ENCODE measurements around the gene ARHGAP19. TPM values are rescaled to one million over a fixed set of nuclear protein-coding genes. Genes with fewer than 3 reads are reported as not detected.
A peak's percentile ranks its signal among the peaks of the same experiment; 100 is the strongest.

The ARHGAP19 gene
- total and polyA plus RNA-seq, 2 of the 8 experiments (the other 6 are each of a cell fraction or from before 2014, with no cell fraction given), result 13.3 to 32.1 TPM

DNA sequence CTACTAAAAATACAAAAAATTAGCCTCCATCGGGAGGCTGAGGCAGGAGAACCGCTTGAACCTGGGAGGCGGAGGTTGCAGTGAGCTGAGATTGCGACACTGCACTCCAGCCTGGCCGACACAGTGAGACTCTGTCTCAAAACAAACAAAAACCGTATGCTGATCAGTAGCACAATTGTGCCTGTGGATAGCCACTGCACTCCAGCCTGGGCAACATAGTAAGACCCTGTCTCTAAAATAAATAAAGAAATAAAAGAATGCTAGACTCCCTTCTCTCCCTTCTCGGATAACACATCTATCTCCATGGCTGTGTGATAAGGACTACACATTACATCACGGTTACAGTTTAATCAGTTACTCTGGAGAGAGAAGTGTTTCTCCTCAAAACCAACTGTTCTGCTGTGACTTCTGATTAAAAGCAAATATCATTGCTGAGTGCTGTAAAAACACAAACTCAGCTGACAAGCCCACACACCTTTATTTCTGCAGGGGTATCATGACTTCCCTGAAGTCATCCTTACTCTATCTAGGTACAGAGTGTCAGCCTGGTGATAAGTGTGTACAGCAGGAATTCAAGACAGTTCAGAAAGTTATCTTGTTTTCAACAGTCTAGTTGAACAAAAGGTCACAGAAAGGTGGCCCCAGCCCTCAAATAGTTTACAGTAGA lies 5.3 kb upstream of the ARHGAP19 start:
- Histone ChIP-seq H3K4ac (replicated peaks; ENCODE audit: insufficient read length, low read depth, low read length) (no peak overlapping the region), H2BK120ac (replicated peaks; ENCODE audit: low read depth, low read length) (no peak overlapping the region), H2AK5ac (ENCODE audit: low read depth, low read length) (no peak overlapping the region), H3K56ac (replicated peaks; ENCODE audit: insufficient read length, low read depth, low read length) (no peak overlapping the region), H4K20me1 (replicated peaks in 1 of 2; ENCODE audit: control insufficient read depth in 1 of 2, insufficient read depth in 2 of 2, low read length in 2 of 2) (no peaks in the 10 kb centered on the region), H2BK12ac (ENCODE audit: low read depth, low read length) (no peak overlapping the region), H3K27me3 (replicated peaks in 1 of 4; ENCODE audit: control insufficient read depth in 3 of 4, extremely low read depth in 1 of 4, insufficient read depth in 3 of 4, low read length in 3 of 4) (no peaks in the 10 kb centered on the region), H4K5ac (ENCODE audit: insufficient read length, low read depth, low read length) (no peak overlapping the region), H3K9ac (replicated peaks in 1 of 4; ENCODE audit: extremely low read depth in 1 of 4, low read depth in 3 of 4, low read length in 3 of 4) (no peak overlapping the region), H3K23me2 (ENCODE audit: low read depth, low read length) (no peaks in the 10 kb centered on the region), H3K18ac (ENCODE audit: extremely low read depth, low read length) (no peak overlapping the region), H3K14ac (ENCODE audit: insufficient read length) (no peak overlapping the region), H3K4me3 (ENCODE audit: extremely low read depth in 1 of 4, insufficient read depth in 2 of 4, low read depth in 3 of 4, low read length in 4 of 4) (no peak overlapping the region), H3K4me1 (replicated peaks in 1 of 4; ENCODE audit: control insufficient read depth in 3 of 4, insufficient read depth in 4 of 4, low read length in 3 of 4) (no peaks in the 10 kb centered on the region), H4K8ac (ENCODE audit: extremely low read depth, insufficient read depth, low read length) (no peak overlapping the region), H2AFZ (ENCODE audit: low read length) (no peak overlapping the region), H3K23ac (ENCODE audit: insufficient read length) (no peak overlapping the region), H2BK15ac (ENCODE audit: low read length) (no peak overlapping the region), H3K4me2 (ENCODE audit: insufficient read depth in 1 of 2, low read depth in 2 of 2, low read length in 2 of 2) (no peak overlapping the region), H2BK5ac (ENCODE audit: low read depth, low read length) (no peak overlapping the region), H3K79me2 (ENCODE audit: control insufficient read depth in 1 of 2, insufficient read depth in 2 of 2, low read length in 2 of 2) (no peaks in the 10 kb centered on the region), H3K36me3 (ENCODE audit: control insufficient read depth in 2 of 4, insufficient read depth in 4 of 4, low read length in 3 of 4) (no peaks in the 10 kb centered on the region), H3K9me3 (ENCODE audit: insufficient read depth in 2 of 2, low read depth in 1 of 2, low read length in 1 of 2) (no peaks in the 10 kb centered on the region), H2BK20ac (ENCODE audit: low read length) (no peak overlapping the region), H4K91ac (replicated peaks; ENCODE audit: insufficient read length, low read length) (no peak overlapping the region), H3K27ac (ENCODE audit: low read depth, low read length) (no peak overlapping the region), H3K79me1 (ENCODE audit: low read depth, low read length) (no peaks in the 10 kb centered on the region)
- 92% methylated on average over 8 of the region's 8 CpGs; no CpG with 5 or more reads in 1 of the 2 experiments for WGBS, 2 experiments (ENCODE audit: extremely low coverage in 1 of 2, insufficient coverage in 1 of 2, insufficient read length in 1 of 2, insufficient replicate concordance in 2 of 2, low coverage in 1 of 2, low lambda C conversion rate in 2 of 2, missing lambda C conversion rate in 1 of 2)
- CTCF ChIA-PET (ENCODE audit: partially characterized antibody), result interaction anchor here (0.6 to 2.3 kb wide), 5 partner anchors 31 to 989 kb away, joined by 3 to 6 read pairs (median 3); no protein-coding TSS in a partner anchor
- DNase-seq (ENCODE audit: low read depth in 1 of 2, low spot score in 2 of 2) (no peak), FAIRE-seq (no peak)
- TF ChIP-seq CEBPB (IDR thresholded peaks at IDR 0.05; ENCODE audit: low read depth, low read length) (peak; percentile 53), RBBP5 (IDR thresholded peaks at IDR 0.05; ENCODE audit: borderline replicate concordance, low read depth, low read length) (no peak), CBX8 (IDR thresholded peaks at IDR 0.05; ENCODE audit: borderline replicate concordance, low read depth, low read length) (no peak), TBP (IDR thresholded peaks at IDR 0.05; ENCODE audit: low read depth, low read length) (no peak), CTBP2 (IDR thresholded peaks at IDR 0.05; ENCODE audit: borderline replicate concordance, insufficient read depth, insufficient read length, low read length) (no peak), GABPA (IDR thresholded peaks at IDR 0.05; ENCODE audit: borderline replicate concordance, insufficient read depth, low read length) (no peak), BACH1 (IDR thresholded peaks at IDR 0.05; ENCODE audit: low read length) (no peak)
- POLR2A ChIA-PET (ENCODE audit: partially characterized antibody), result interaction anchor here (0.9 to 1.7 kb wide), 2 partner anchors 11 to 30 kb away, joined by 3 read pairs; no protein-coding TSS in a partner anchor
